A673 (cell line): ENCODE results near the gene TRIM38. TPM values are rescaled to one million over a fixed set of nuclear protein-coding genes. Genes with fewer than 3 reads are reported as not detected.
A peak's percentile ranks its signal among the peaks of the same experiment; 100 is the strongest.

Experiments
- BruUV-seq: library from RNA; stranded (reverse); fragments of 400-500 nt; replicated peaks from 2 replicates; lab custom pipeline; 2021; lab: Mats Ljungman, UMichigan
- CTCF ChIA-PET: fragments of 300-600 bp; sonication (Branson Sonifier 250); formaldehyde crosslinking; loops from one replicate; lab custom pipeline; 2022; ENCODE audit warnings: antibody characterized with exemption; lab: Charles Lee
- POLR2A ChIA-PET: fragments of 300-600 bp; sonication (Branson Sonifier 250); formaldehyde crosslinking; loops from one replicate; lab custom pipeline; 2022; ENCODE audit warnings: antibody characterized with exemption; ENCODE audit not compliant: low non-redundant PET; lab: Charles Lee
- DNase-seq: peaks from one replicate; pipeline ENCODE4 v3.0.0-alpha.2; 2015; ENCODE audit warnings: low spot score
- H3K27ac ChIP-seq: fragments of 200-600 bp; sonication (generic); 2 replicates; pipeline ENCODE4 v1.5.1; 2016; ENCODE audit warnings: mixed run types, low read depth, mild to moderate bottlenecking, mixed read lengths, antibody characterized with exemption, low read length; ENCODE audit not compliant: poor library complexity, severe bottlenecking
- H3K27me3 ChIP-seq: fragments of 200-600 bp; sonication (generic); replicated peaks from 2 replicates; pipeline ENCODE4 v1.6.1; 2017; ENCODE audit warnings: mixed run types, low read depth, mild to moderate bottlenecking, mixed read lengths, antibody characterized with exemption, low read length; ENCODE audit not compliant: insufficient read depth, poor library complexity
- H3K36me3 ChIP-seq: fragments of 200-600 bp; sonication (generic); 2 replicates; pipeline ENCODE4 v1.6.1; 2016; ENCODE audit warnings: mixed run types, mild to moderate bottlenecking, mixed read lengths, antibody characterized with exemption, low read length; ENCODE audit not compliant: insufficient read depth, poor library complexity, severe bottlenecking
- H3K4me1 ChIP-seq: fragments of 200-600 bp; sonication (generic); 2 replicates; pipeline ENCODE4 v1.6.1; 2017; ENCODE audit warnings: mixed run types, mild to moderate bottlenecking, mixed read lengths, antibody characterized with exemption, low read length; ENCODE audit not compliant: insufficient read depth, poor library complexity, severe bottlenecking
- H3K4me3 ChIP-seq: fragments of 200-600 bp; sonication (generic); 2 replicates; pipeline ENCODE4 v1.5.1; 2016; ENCODE audit warnings: low read depth, mixed run types, mild to moderate bottlenecking, mixed read lengths, low read length; ENCODE audit not compliant: poor library complexity, severe bottlenecking
- H3K9me3 ChIP-seq: fragments of 200-600 bp; sonication (generic); 2 replicates; pipeline ENCODE4 v1.6.1; 2016; ENCODE audit warnings: mixed run types, low read depth, mild to moderate bottlenecking, mixed read lengths, antibody characterized with exemption, low read length; ENCODE audit not compliant: poor library complexity, severe bottlenecking
- CTCF ChIP-seq: fragments of 300-800, 200-600 bp; sonication (generic); conservative IDR thresholded peaks from 2 replicates; pipeline ENCODE4 v1.5.1; 2017; ENCODE audit warnings: low read depth, mild to moderate bottlenecking, antibody characterized with exemption, low read length, moderate library complexity, mixed read lengths
- EZH2 ChIP-seq: fragments of 200-600 bp; sonication (generic); IDR thresholded peaks from 2 replicates; pipeline ENCODE4 v1.6.1; 2017; ENCODE audit warnings: borderline replicate concordance, low read depth, mild to moderate bottlenecking, mixed read lengths, antibody characterized with exemption, low read length; ENCODE audit not compliant: poor library complexity, severe bottlenecking
- intact Hi-C: fragments of 100-400 bp; cut with micrococcal nuclease; formaldehyde crosslinking; loops from one replicate; pipeline ENCODE4 v1.10.0; 2022; ENCODE audit not compliant: unreplicated experiment
- total RNA-seq: library from RNA; stranded (reverse); gene quantifications from 2 replicates; pipeline ENCODE4 v1.2.3, GENCODE V29; 2021

Gene TRIM38
- total RNA-seq, 1 experiment from 2014 or later: 9.7 TPM

GRCh38 chr6:25981568-25982263 lies 19.1 kb downstream of the TRIM38 start:
- intact Hi-C loops: no loop called here
- H3K27ac ChIP-seq: no peak overlapping the region
- no peaks in the 10 kb centered on the region for H3K9me3 ChIP-seq
- peaks cover 3% of the 10 kb centered on the region for H3K4me1 ChIP-seq
- H3K4me3 ChIP-seq: no peak overlapping the region
- ChIA-PET CTCF (interaction anchor here (1.4 kb wide), 1 partner anchor 11 kb away, joined by 4 read pairs; no protein-coding TSS in a partner anchor), POLR2A (no interaction called here)
- no peaks in the 10 kb centered on the region for H3K27me3 ChIP-seq
- DNase-seq: no peak
- BruUV-seq: no TSS peak
- H3K36me3 ChIP-seq: peaks cover 47% of the 10 kb centered on the region
- TF ChIP-seq CTCF (no peak), EZH2 (no peak)

- Histone ChIP-seq H3K4me1 (peaks cover 13% of the 10 kb centered on the region), H3K36me3 (peaks cover 31% of the 10 kb centered on the region), H3K4me3 (no peak overlapping the region), H3K27me3 (no peaks in the 10 kb centered on the region), H3K27ac (no peak overlapping the region), H3K9me3 (no peaks in the 10 kb centered on the region)
- BruUV-seq: TSS peak; percentile 20
- intact Hi-C loops: no loop called here
- ChIA-PET POLR2A (no interaction called here), CTCF (no interaction called here)
- TF ChIP-seq EZH2 (no peak), CTCF (no peak)
- no peak for DNase-seq
These were observed 21.7 kb downstream of the TRIM38 start for GRCh38 chr6:25984265-25984664.

- intact Hi-C loops: no loop called here
- TF ChIP-seq CTCF (no peak), EZH2 (no peak)
- Histone ChIP-seq H3K4me3 (no peak overlapping the region), H3K4me1 (peaks cover 13% of the 10 kb centered on the region), H3K9me3 (no peaks in the 10 kb centered on the region), H3K27me3 (no peaks in the 10 kb centered on the region), H3K27ac (no peak overlapping the region), H3K36me3 (peaks cover 19% of the 10 kb centered on the region)
- no peak for DNase-seq
- ChIA-PET CTCF (interaction anchor here (0.5 kb wide), 1 partner anchor 295 kb away, joined by 3 read pairs; no protein-coding TSS in a partner anchor), POLR2A (no interaction called here)
- no TSS peak for BruUV-seq
These were observed 25.2 kb downstream of the TRIM38 start for GRCh38 chr6:25987845-25988244.
